Prostate gland (tissue), 2 donors: ENCODE data around the gene ZMYND10.

Experiments used
- CTCF ChIP-seq, 4 experiments: fragments of 200-600 bp in 2 of 4; fragments of 450-650 bp in 2 of 4; sonication (generic) in 2 of 4; IDR thresholded peaks; 1 replicate in 3 of 4; 2 replicates in 1 of 4; pipeline ENCODE4 v1.5.1; 2016 to 2019; ENCODE audit warnings: antibody characterized with exemption in 4 of 4, mild to moderate bottlenecking in 2 of 4, moderate library complexity in 2 of 4
- POLR2A ChIP-seq: fragments of 450-650 bp; IDR thresholded peaks from one replicate; pipeline ENCODE4 v1.6.1; 2016; ENCODE audit warnings: antibody characterized with exemption, mild to moderate bottlenecking
- POLR2AphosphoS5 ChIP-seq: sonication (generic); formaldehyde crosslinking; IDR thresholded peaks from one replicate; pipeline ENCODE4 v1.6.1; 2017; ENCODE audit warnings: antibody characterized with exemption

GRCh38 chr3:50350213-50350526, 4.6 kb upstream of the ZMYND10 start:
- TF ChIP-seq CTCF (IDR thresholded peaks at IDR 0.05) (no peak), POLR2AphosphoS5 (no peak), POLR2A (no peak)
